Hematopoietic multipotent progenitor cell (in vitro differentiated cells): ENCODE data around the gene ERC2. TPM values are rescaled to one million over a fixed set of nuclear protein-coding genes. Genes with fewer than 3 reads are reported as not detected.

Experiments
- DNase-seq, 3 donors: peaks; one replicate each; pipeline ENCODE4 v3.0.0-alpha.2; 2011 to 2015; ENCODE audit warnings: low read depth in 2 of 3, low spot score in 2 of 3
- total RNA-seq: library from RNA; depleted of rRNA; stranded (reverse); fragments of >200 nt; gene quantifications from one replicate; pipeline ENCODE4 v1.2.3, GENCODE V29; 2012

ERC2 gene
- total RNA-seq, 1 donor = 0.54 TPM

DNA sequence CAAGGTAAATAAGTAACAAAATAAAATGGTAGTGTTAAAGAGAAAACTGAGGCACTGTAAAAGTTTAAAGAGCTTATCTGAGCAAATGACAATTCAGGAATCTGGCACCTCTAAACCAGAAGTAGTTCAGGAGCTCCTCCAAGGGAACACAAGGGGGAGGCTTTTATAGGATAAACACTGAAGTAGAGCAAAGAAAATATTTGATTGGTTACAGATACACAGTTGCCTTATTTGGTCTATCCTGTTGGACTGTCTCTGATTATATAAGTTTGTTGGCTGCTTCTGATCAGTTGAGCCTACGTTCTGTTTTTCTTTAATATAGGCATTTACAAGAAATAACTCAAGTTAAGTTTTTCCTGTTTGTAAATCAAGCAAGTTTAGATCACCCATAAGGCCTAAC, 146.9 kb downstream of the ERC2 start:
- no peak for DNase-seq

DNA sequence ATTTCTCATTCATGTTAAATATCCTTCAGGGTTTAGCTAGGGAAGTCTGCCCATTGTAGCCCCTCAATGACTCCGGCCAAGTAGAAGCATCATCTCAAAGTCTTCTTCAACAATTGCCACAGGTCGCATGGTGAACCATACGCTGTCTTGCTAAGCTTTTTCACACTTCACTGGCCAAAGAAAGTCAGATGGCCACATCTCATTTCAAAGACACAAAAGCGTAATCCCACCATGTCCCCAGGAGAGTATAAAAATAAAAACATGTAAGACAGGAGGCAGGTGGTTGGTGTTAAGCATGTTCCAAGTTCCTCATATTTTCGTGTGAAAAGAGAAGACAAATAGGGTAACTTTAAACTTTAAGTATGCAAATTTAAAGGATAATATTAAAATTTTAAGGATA, 147.4 kb downstream of the ERC2 start:
- DNase-seq = no peak

DNA sequence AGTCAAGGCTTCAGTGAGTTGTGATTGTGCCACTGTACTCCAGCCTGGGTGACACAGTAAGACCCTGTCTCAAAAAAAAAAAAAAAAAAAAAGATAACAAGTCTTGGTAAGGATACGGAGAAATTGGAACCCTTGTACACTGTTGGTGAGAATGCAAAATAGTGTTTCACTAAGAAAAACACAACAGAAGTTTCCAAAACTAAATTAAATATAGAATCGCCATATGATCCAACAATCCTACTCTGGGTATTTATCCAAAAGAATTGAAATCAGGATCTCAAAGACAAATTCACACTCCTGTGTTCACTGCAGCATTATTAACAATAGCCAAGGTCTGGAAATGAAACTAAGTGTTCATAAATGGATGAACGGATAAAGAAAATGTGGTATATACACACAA, 149.4 kb downstream of the ERC2 start:
- no peak for DNase-seq

DNA sequence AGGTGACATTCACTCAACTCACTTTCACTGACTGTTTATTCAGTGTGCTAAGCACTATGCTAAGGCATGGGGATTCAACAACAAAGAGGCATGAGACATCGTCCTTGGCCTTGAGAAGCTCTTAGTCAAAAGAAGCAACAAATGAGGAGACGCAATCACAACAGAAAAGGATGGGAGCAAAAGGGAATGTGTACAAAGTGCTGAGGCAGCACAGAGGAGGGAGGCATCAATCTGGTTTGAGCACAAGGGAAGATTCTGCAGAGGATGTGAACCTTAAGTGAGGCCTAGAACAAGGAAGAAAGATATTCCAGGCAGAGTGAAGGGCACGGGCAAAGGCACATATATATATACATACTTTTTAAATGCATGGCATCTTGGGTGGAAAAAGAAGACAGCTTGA, 151.3 kb downstream of the ERC2 start:
- DNase-seq = no peak

DNA sequence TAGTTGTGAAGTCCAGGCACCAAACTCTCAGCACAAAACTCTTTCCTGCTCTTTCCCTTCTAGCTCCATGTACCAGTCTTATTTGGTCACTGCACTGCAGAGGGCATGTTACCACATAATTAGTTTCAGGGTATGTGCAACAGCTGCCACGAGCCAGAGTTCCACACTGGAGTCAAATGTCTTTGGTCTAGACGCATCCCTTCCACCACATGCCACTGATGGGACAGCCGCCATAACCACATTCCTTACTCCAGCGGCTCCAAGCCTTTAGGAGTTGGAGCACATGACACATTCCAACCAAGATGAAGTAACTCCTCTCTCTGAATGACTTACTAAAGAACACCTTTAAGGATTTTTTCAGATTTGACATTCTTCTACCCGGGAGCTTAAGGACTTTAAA, 153.4 kb downstream of the ERC2 start:
- DNase-seq = no peak

DNA sequence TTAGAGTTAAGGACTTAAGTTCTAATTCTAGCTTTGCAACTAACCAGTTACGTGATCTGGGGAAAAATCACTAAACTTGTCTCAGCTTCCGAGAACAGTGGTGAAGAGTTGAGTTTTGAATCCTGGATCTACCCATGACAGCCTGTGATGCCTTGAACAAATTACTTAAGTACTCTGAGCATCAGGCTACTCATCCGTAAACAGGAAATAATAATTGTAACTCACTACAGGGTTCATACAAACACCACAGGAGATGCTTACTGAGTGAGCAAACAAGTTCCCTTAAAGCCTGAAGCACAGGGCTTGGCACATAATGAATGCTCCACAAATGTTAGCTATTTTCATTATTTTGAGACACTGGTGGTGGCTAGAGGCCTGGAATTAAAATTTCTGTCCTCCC, 158.8 kb downstream of the ERC2 start:
- no peak for DNase-seq

DNA sequence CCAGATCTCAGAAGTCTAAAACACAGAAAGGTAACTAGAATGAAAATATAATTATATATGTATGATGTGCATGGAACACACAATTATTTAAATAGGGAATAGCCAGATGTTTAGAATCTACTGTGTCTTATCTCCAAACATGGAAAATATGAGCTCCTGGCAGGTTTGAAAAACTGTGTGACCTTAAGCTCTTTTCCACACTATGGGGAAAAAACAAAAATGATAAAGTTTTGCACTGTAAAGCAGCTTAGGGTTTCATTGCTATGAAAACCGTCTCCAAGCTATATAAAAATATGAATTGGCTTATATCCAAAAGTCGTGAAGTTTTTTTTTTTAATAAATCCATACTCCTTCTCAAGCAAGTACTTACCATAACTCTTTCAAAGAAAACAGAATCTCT, 159.8 kb downstream of the ERC2 start:
- no peak for DNase-seq

DNA sequence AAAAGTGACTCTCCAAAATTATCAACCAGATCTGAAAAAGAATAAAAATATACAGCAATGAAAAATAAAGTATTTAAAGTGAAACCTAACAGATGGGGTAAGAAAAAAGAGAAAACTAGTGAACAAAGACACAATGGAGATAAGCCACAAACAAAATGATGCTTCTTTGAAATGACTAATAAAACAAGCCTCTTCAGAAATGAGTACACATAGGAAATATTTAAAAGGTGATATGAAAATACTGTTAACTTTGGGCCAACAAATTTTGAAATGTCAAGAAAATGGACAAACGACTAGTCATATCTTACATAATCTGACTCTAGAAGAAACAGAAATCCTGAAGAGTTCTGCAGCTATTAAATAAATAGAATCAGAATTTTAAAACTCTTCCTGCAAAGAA, 164.2 kb downstream of the ERC2 start:
- DNase-seq = no peak

GRCh38 chr3:56303487-56303886, 164.8 kb downstream of the ERC2 start:
- peak in 2 of 3 donors; percentile 15 to 51 for DNase-seq

GRCh38 chr3:56302417-56302816, 165.8 kb downstream of the ERC2 start:
- DNase-seq = peak in 1 of 3 donors; percentile 7

GRCh38 chr3:56297281-56297840, 170.9 kb downstream of the ERC2 start:
- DNase-seq = no peak

DNA sequence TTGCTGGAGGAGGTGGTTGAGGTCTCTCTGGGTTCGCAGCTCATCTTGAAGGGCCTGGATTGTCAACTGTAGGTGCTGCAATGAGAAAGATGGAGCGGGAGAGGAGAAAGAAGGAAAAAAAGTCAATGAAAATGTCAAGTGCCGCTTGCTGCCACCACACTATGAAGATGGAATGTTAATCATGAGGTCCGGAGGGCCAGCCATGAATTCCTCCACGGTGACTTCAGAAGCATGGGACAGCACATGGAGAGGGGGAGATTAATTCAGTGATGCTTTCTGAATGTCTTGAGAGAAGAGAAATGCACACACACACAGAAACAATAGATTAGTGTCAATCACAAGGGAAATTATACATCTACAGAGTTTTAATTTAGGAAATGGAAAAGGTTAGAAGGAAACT, 171.9 kb downstream of the ERC2 start:
- DNase-seq = no peak

GRCh38 chr3:56295161-56295560, 173.1 kb downstream of the ERC2 start:
- no peak for DNase-seq

DNA sequence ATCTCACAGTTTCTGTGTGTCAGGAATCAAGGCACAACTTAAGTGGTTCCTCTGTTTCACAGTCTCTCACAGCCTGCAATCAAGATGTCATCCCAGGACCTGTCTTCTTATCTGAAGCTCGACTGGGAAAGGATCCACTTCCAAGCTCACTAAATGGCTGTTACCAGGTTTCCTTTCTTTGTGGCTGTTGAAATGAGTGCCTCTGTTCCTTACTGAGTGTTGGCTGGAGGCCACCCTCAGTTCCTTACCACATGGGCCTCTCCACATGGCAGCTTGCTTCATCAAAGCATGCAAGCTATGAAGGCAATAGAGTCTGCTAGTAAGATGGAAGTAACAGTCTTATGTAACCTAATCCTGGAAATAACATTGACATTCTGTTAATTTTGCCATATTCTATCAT, 174.0 kb downstream of the ERC2 start:
- DNase-seq = no peak

- DNase-seq = no peak
These were observed 176.3 kb downstream of the ERC2 start for GRCh38 chr3:56291953-56292352.

DNA sequence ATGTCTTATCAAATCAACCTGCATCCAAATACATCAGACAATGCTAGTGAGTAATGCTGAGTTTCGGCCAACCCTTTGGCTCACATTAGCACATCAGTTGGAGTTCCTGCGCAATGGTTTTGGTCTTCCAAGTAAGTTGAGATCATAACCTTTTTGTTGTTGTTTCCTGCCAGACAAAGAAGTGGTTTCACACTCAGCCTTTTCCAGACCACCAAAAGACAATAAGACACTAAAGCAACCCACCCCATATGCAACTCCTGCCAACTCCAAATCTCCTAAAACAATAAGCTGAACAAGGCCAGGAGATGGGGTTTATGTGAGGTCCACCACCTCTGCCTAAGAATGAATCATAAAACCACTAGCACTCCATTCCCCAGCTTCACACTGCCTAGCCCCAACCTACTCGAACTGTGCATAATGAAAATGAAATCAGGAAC, 177.0 kb downstream of the ERC2 start:
- DNase-seq = no peak

- DNase-seq = no peak
These were observed 177.9 kb downstream of the ERC2 start for GRCh38 chr3:56290374-56290773.

DNA sequence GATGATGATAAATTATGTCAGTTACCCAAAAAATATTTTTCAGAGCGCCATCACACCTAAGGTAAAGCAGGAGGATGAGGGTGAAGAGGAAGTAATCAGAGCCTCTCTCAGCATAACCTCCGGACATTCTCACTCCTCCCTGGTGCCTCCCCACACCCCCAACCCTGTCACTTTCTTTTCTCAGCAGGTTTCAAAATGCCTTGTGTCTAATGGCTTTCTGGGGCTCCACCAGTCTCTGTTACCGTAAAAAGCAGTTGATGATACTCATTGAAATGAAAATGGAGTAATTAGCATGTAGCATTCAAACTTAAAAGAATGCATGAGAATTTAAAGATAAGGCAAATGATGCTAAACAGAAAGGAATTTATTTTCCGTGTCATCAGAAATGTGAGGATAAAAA, 180.0 kb downstream of the ERC2 start:
- no peak for DNase-seq

- no peak for DNase-seq
These were observed 185.9 kb downstream of the ERC2 start for GRCh38 chr3:56282341-56282740.

GRCh38 chr3:56277236-56277635, 191.0 kb downstream of the ERC2 start:
- no peak for DNase-seq

DNA sequence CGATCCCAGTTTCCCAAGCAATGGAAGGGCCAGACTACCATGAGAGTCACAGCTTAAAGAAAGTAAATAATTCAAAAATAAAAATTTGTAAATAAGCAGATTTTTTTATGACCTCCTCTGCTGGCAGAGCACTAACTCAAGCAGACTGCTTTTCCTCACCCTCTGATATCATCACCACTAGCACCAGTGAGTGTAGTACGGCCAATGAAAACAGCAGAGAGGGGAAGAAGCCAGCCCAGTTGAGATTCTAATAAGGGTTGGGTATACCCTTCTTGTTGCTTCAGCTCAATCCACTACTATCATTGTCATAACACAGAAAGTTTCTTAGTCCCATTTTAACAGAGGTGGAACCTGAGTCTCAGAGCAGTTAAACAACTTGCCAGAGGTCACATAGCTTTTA, 193.1 kb downstream of the ERC2 start:
- DNase-seq = no peak

- no peak for DNase-seq
These were observed 198.3 kb downstream of the ERC2 start for GRCh38 chr3:56269755-56270535.
